Stomach (tissue), 4 donors: ENCODE data around the gene VWC2.

ENCODE experiments used
- EP300 ChIP-seq: sonication (generic); formaldehyde crosslinking; IDR thresholded peaks from one replicate; pipeline ENCODE4 v1.6.1; 2017; ENCODE audit warnings: antibody characterized with exemption
- POLR2A ChIP-seq, 4 donors: fragments of 450-650 bp; IDR thresholded peaks; one replicate each; pipeline ENCODE4 v1.6.1; 2016; ENCODE audit warnings: antibody characterized with exemption in 4 of 4, control low read depth in 2 of 4, mild to moderate bottlenecking in 1 of 4, moderate library complexity in 1 of 4
- TF ChIP-seq, protein P1 (sequence below), 7 experiments: fragments of 450-650 bp in 4 of 7; fragments of 200-600 bp in 3 of 7; sonication (generic) in 3 of 7; IDR thresholded peaks; one replicate each; pipeline ENCODE4 v1.5.1; 2016 to 2019; ENCODE audit warnings: antibody characterized with exemption in 7 of 7, control low read depth in 2 of 7, mild to moderate bottlenecking in 1 of 7

DNA sequence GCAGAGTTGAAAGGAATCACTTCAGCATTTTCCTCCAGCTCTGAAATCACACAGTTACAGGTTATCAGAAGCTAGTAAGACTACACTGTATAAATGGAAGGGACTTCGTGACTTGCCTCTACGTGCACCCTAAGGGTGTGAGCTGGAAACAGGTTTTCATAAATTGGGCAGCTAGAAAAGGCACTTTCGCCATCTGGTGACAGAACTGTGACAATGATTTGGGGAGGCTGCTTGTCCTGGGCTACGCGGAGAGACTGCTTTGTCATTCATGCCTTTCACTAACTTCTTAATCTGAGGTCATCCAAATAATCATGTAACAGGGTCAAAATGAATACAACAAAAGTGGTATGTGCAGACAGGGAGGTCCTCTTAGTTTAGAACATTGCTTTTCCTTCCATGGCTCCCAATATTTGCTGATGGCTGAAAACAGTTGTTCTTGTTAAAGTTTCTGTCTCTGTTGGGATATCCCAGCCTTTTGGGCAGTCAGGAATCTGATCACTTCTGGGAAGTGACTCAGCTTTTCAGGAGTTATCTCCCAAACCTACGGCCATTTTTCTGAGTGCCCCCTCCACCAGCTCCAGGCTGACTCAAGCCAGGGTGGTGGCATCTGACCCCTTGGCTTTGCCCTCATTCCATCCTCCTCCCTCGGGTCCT, 17.8 kb downstream of the VWC2 start:
- TF ChIP-seq POLR2A (IDR thresholded peaks at IDR 0.05) (no peak), EP300 (no peak)
- TF ChIP-seq, protein P1, sequence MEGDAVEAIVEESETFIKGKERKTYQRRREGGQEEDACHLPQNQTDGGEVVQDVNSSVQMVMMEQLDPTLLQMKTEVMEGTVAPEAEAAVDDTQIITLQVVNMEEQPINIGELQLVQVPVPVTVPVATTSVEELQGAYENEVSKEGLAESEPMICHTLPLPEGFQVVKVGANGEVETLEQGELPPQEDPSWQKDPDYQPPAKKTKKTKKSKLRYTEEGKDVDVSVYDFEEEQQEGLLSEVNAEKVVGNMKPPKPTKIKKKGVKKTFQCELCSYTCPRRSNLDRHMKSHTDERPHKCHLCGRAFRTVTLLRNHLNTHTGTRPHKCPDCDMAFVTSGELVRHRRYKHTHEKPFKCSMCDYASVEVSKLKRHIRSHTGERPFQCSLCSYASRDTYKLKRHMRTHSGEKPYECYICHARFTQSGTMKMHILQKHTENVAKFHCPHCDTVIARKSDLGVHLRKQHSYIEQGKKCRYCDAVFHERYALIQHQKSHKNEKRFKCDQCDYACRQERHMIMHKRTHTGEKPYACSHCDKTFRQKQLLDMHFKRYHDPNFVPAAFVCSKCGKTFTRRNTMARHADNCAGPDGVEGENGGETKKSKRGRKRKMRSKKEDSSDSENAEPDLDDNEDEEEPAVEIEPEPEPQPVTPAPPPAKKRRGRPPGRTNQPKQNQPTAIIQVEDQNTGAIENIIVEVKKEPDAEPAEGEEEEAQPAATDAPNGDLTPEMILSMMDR (IDR thresholded peaks at IDR 0.05): peak in 1 of 7 experiments; percentile 6
